Embryonic facial prominence (tissue), 1 donor: Measurements from ENCODE around the gene TNFRSF19.

Experiments
- DNase-seq: peaks from one replicate; pipeline ENCODE4 v3.0.0-alpha.2; 2016; ENCODE audit errors: extremely low spot score

The TNFRSF19 gene

DNA sequence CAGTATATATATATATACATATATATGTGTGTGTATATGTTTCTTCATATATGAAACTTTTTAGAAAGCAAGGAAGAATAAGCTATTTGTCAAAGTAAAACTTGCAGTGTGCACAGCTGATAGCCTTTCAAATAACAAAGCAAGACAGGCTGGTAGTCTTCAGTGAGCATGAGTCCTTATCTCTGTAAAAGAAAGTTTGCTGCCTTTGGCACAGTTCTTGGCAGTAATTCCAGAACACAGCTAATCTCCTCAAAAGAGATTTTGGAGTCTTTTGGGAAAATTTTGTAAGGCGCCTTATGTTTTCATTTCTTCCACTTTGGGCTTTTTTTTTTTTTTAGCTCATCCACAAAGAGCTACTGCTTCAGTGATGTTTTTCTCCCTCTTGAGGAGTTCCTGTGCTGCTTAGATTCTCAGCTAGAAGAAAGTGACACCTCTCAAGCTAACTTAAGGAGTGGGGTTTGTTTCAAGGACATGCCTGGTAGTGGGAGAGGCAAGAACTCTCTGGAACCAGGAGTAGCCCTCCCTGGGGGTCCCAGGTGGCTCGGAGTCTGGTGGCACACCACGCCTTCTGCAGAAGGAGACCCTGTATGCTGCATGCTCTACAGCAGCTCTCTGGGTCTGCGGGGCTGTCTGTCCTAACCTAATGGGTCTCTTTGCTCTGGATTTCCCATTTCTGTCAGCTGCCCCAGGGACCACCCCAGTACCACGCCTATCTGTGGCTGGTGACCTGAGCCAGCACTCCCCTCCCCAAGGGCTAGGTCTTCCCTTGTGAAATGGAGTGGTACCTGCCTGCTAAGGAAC lies 58.8 kb downstream of the TNFRSF19 start:
- no peak for DNase-seq

GRCh38 chr13:23629566-23630272 lies 59.5 kb downstream of the TNFRSF19 start:
- DNase-seq: no peak

- no peak for DNase-seq
Observed at GRCh38 chr13:23630349-23631093, 60.3 kb downstream of the TNFRSF19 start.

- peak; percentile 20 for DNase-seq
Observed at GRCh38 chr13:23631311-23632047, 61.3 kb downstream of the TNFRSF19 start.

DNA sequence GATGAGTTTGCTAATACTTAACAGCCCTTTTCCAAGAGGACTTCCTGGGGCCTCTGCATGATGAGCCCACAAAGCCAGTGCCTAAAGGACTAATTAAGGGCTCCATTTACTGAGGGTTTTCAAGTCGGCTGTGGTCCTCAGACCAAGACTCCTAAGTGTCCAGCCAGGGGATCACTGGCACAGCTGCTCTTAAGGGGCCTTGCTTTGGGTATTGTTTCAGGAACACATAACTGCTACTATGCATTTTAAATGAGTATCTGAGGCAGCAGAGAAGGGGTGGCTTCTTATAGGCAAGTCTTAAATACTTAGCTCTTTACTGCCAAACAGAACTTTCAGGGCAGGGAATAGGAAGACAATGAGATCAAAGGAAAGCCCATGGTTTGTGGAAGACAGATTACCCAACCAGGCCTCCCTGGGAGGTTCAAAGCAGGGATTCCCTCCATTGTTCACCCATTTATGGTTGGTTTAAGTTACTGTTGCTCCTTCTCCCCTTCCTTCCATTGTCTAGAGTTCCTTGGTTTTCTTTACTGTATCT lies 61.9 kb downstream of the TNFRSF19 start:
- no peak for DNase-seq

GRCh38 chr13:23632741-23633140 lies 62.5 kb downstream of the TNFRSF19 start:
- DNase-seq: no peak

- DNase-seq: no peak
Observed at GRCh38 chr13:23634897-23635296, 64.7 kb downstream of the TNFRSF19 start.

DNA sequence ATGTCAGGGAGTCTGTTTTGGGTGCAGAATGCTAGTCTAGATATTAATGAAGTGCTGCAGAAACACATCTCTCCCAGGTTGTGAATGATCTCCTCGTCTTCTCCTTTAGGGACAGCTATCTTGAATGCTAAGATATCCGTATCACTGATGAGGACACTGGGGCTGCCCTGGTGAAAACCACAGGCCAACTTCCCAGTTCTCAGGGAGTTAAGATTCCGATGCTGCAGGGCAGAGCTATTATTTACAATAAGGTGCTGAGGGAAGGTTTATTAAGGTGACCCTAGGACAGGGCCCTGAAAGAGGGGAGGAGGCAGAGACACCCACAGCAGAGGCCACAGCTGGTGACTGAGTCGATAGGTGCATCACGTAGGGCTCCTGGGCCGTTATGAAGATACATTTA lies 66.1 kb downstream of the TNFRSF19 start:
- no peak for DNase-seq

- DNase-seq: no peak
Observed at GRCh38 chr13:23637829-23638228, 67.6 kb downstream of the TNFRSF19 start.

DNA sequence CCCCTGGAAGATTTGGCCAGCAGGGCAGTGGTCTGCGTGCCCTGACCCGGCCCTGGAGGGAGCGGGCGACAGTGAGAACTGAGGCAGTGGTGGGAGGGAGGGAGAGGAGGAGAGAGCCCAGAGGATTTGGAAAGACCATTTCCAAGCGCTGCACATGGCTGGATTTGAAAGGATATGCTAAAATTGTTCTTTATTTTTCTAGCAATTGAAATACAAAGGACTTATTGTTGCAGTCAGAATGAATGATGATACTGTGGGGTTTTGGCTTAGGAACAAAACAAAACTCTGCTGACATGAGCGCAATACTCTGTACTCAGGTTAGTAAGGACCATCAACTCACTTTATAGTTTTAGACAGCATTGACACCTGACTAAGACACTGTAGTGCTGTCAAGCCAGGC lies 69.5 kb downstream of the TNFRSF19 start:
- DNase-seq: no peak

- no peak for DNase-seq
Observed at GRCh38 chr13:23642110-23642509, 71.9 kb downstream of the TNFRSF19 start.

DNA sequence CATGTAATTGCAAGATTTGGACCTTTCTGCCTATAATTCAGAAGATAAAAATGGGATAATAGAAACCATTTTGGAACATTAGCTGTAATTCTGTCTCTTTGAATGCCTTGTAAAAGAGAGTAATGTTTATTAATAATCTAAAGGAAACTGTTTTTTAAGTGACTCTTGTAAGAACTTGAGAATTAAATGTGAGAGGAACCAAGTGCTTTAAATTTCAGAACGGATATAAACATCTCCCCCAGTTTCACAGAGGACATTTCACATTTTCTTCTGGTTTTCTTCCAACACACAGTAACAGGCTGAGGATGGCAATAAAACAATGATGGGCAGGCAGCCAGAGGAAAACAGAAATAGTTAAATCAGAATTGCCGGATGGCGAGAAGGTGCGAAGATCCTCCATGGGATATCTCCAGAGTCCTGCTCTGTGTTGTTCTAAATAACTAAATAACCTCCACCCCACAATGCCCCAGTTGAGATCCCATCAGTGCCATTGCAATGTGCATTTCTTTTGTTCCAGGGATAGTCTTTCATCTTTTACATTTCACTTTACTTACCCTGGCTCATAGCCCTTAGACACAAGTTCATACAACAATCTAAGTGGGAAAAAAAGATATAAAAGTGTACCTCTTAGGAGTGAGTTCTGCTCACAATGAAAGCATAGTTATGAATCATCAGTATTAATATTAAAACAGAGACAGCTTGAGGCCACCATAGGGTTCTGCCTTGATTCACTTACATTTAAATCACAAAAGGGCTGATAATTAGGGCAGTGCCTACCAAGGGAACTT lies 73.3 kb downstream of the TNFRSF19 start:
- no peak for DNase-seq

- DNase-seq: no peak
Observed at GRCh38 chr13:23644126-23644419, 73.9 kb downstream of the TNFRSF19 start.

DNA sequence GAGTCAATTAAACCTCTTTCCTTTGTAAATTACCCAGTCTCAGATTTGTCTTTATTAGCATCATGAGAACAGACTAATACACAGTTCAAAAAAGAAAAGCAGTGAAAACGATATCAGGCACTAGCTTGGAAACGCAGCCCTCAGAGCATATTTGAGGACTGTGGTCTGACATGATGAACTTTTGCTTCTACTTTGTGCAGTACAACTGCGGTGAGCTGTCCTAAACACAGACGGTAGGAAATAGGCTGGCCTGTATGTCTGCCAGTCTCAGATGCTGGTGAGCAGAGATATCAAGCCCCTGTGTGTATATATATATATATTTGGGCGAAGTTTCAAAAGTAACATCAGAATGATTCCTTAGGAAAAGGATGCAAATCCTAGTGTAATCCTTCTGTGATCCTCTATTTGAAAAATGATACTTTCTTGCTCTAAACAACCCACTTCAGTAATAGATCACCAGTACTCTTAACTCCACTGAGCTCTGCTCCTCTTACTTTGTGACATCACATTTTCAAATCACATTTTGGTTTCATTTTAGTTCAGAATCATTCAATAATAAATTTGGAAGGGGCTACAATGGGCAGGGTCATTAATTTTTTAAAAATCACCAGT lies 74.4 kb downstream of the TNFRSF19 start:
- no peak for DNase-seq

DNA sequence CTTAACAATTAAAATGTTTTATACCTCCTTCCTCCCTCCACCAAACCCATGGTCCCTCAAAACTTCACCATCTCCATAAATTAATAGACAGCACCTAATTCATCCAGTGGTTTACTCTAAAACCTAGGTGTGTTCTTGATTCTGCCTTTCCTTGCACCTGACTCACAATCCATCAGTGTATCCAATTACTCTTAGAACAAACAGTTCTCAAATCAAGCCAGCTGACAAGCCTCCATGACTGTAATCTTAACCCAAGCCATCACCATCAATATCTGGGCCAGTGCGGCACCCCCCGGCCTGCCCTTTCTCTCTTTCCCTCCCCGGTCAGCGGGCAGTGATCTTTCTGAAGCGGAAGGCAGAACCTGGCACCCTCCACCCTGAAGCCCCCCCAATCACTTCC lies 75.6 kb downstream of the TNFRSF19 start:
- no peak for DNase-seq

GRCh38 chr13:23651439-23651838 lies 81.2 kb downstream of the TNFRSF19 start:
- DNase-seq: no peak

DNA sequence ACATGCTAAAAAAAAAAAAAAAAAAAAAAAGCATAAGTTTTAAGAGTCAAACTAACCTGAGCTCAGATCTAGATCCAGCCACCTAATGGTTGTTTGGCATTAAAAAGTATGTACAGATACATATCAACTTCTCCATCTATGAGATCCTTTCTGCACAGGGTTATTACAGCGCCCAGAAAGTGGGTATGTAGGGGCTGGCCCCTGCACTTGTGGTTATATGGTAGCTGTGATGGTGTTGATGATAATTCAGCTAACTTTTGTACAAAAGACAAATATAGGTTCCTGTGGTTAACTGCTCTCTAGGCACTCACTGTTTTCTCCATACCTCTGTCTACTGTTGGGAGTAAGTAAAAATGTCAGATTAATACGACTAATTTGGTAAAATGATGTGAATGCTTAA lies 81.7 kb downstream of the TNFRSF19 start:
- DNase-seq: no peak

GRCh38 chr13:23652909-23653726 lies 82.9 kb downstream of the TNFRSF19 start:
- DNase-seq: no peak
